ENCODE measurements around the gene PCED1A.

The PCED1A gene

GRCh38 chr20:2815242-2815900 lies 25.1 kb downstream of the PCED1A start:
- Histone ChIP-seq H3K36me3 (ENCODE audit: insufficient read depth, low read length) (no peaks in the 10 kb centered on the region), H3K9ac (ENCODE audit: low read depth, low read length, poor library complexity, severe bottlenecking) (no peak overlapping the region), H3K4me1 (ENCODE audit: insufficient read depth, low read length, poor library complexity, severe bottlenecking) (peaks cover 26% of the 10 kb centered on the region), H3K9me3 (ENCODE audit: insufficient read depth, low read depth, low read length) (no peaks in the 10 kb centered on the region), H3K4me3 (ENCODE audit: low read length, poor library complexity, severe bottlenecking) (no peak overlapping the region), H4K20me1 (ENCODE audit: insufficient read depth, low read length, poor library complexity, severe bottlenecking) (no peaks in the 10 kb centered on the region), H3K9me2 (replicated peaks; ENCODE audit: low read depth, low read length) (no peaks in the 10 kb centered on the region), H2AFZ (ENCODE audit: low read length) (no peak overlapping the region), H3K79me2 (ENCODE audit: insufficient read depth, low read length) (no peaks in the 10 kb centered on the region), H3K4me2 (ENCODE audit: low read depth, low read length, poor library complexity, severe bottlenecking) (peak overlapping the region; percentile 25), H3K27me3 (ENCODE audit: insufficient read depth, low read length, poor library complexity, severe bottlenecking) (no peaks in the 10 kb centered on the region), H3F3A (ENCODE audit: low read depth) (no peaks in the 10 kb centered on the region)
- TF ChIP-seq CTCF (conservative IDR thresholded peaks at IDR 0.05; ENCODE audit: low read length) (no peak), EZH2phosphoT487 (IDR thresholded peaks at IDR 0.05; ENCODE audit: borderline replicate concordance) (no peak)

- Histone ChIP-seq H3K4me3 (ENCODE audit: low read length, poor library complexity, severe bottlenecking) (no peak within 1 kb of the TSS), H3K9me3 (ENCODE audit: insufficient read depth, low read depth, low read length) (no peaks in the 10 kb centered on the region), H2AFZ (ENCODE audit: low read length) (no peak within 1 kb of the TSS), H3K36me3 (ENCODE audit: insufficient read depth, low read length) (no peaks in the 10 kb centered on the region), H3K9ac (ENCODE audit: low read depth, low read length, poor library complexity, severe bottlenecking) (peak within 1 kb of the TSS; percentile 8), H3K4me1 (ENCODE audit: insufficient read depth, low read length, poor library complexity, severe bottlenecking) (peaks cover 26% of the 10 kb centered on the region), H3F3A (ENCODE audit: low read depth) (no peaks in the 10 kb centered on the region), H3K27me3 (ENCODE audit: insufficient read depth, low read length, poor library complexity, severe bottlenecking) (no peaks in the 10 kb centered on the region), H3K9me2 (replicated peaks; ENCODE audit: low read depth, low read length) (no peaks in the 10 kb centered on the region), H4K20me1 (ENCODE audit: insufficient read depth, low read length, poor library complexity, severe bottlenecking) (no peaks in the 10 kb centered on the region), H3K79me2 (ENCODE audit: insufficient read depth, low read length) (no peaks in the 10 kb centered on the region), H3K4me2 (ENCODE audit: low read depth, low read length, poor library complexity, severe bottlenecking) (peak within 1 kb of the TSS; percentile 25)
- TF ChIP-seq CTCF (conservative IDR thresholded peaks at IDR 0.05; ENCODE audit: low read length) (no peak), EZH2phosphoT487 (IDR thresholded peaks at IDR 0.05; ENCODE audit: borderline replicate concordance) (no peak)
Measured at GRCh38 chr20:2814587-2815051, 25.8 kb downstream of the PCED1A start, which contains the start of gene C20orf141. TSS of gene C20orf141 (plus strand) at chr20:2814987. CDS start at chr20:2815185, 198 bp downstream.

- Histone ChIP-seq H3K4me1 (ENCODE audit: insufficient read depth, low read length, poor library complexity, severe bottlenecking) (peaks cover 26% of the 10 kb centered on the region), H3K27me3 (ENCODE audit: insufficient read depth, low read length, poor library complexity, severe bottlenecking) (no peaks in the 10 kb centered on the region), H3K36me3 (ENCODE audit: insufficient read depth, low read length) (no peaks in the 10 kb centered on the region), H3K4me3 (ENCODE audit: low read length, poor library complexity, severe bottlenecking) (no peak overlapping the region), H2AFZ (ENCODE audit: low read length) (no peak overlapping the region), H3K4me2 (ENCODE audit: low read depth, low read length, poor library complexity, severe bottlenecking) (peak overlapping the region; percentile 25), H3K9ac (ENCODE audit: low read depth, low read length, poor library complexity, severe bottlenecking) (peak overlapping the region; percentile 8), H3K79me2 (ENCODE audit: insufficient read depth, low read length) (no peaks in the 10 kb centered on the region), H4K20me1 (ENCODE audit: insufficient read depth, low read length, poor library complexity, severe bottlenecking) (no peaks in the 10 kb centered on the region), H3F3A (ENCODE audit: low read depth) (no peaks in the 10 kb centered on the region), H3K9me2 (replicated peaks; ENCODE audit: low read depth, low read length) (no peaks in the 10 kb centered on the region), H3K9me3 (ENCODE audit: insufficient read depth, low read depth, low read length) (no peaks in the 10 kb centered on the region)
- TF ChIP-seq EZH2phosphoT487 (IDR thresholded peaks at IDR 0.05; ENCODE audit: borderline replicate concordance), result no peak
- no peak for TF ChIP-seq CTCF (conservative IDR thresholded peaks at IDR 0.05; ENCODE audit: low read length)
Measured at GRCh38 chr20:2814076-2814475, 26.4 kb downstream of the PCED1A start.
